Spleen (tissue), 11 donors: ENCODE measurements around the gene ARMH2. TPM values are rescaled to one million over a fixed set of nuclear protein-coding genes. Genes with fewer than 3 reads are reported as not detected.
A peak's percentile ranks its signal among the peaks of the same experiment; 100 is the strongest.

ENCODE experiments used
- DNase-seq: peaks from one replicate; pipeline ENCODE4 v3.0.0-alpha.2; 2020
- H3K27ac ChIP-seq, 8 donors: fragments of 200-600 bp; sonication (generic) in 7 of 8; 1 replicate in 4 of 8; 2 replicates in 4 of 8; pipeline versions ENCODE4 v1.5.0 to v1.8.0; 2016 to 2021; ENCODE audit warnings: inconsistent platforms in 4 of 8, mild to moderate bottlenecking in 4 of 8, moderate library complexity in 1 of 8
- H3K27me3 ChIP-seq, 7 donors: fragments of 200-600 bp; sonication (generic) in 6 of 7; replicated peaks in 1 of 7; 1 replicate in 4 of 7; 2 replicates in 3 of 7; pipeline versions ENCODE4 v1.5.0 to v1.8.0; 2016 to 2021; ENCODE audit warnings: inconsistent platforms in 3 of 7, mild to moderate bottlenecking in 1 of 7
- H3K36me3 ChIP-seq, 6 donors: fragments of 200-600 bp; sonication (generic) in 5 of 6; 1 replicate in 4 of 6; 2 replicates in 2 of 6; pipeline versions ENCODE4 v1.5.0 to v1.8.0; 2016 to 2021; ENCODE audit warnings: inconsistent platforms in 2 of 6
- H3K4me1 ChIP-seq, 6 donors: fragments of 200-600 bp; sonication (generic) in 5 of 6; 1 replicate in 3 of 6; 2 replicates in 3 of 6; pipeline versions ENCODE4 v1.5.0 to v1.8.0; 2016 to 2021; ENCODE audit warnings: inconsistent platforms in 3 of 6
- H3K4me3 ChIP-seq, 8 donors: fragments of 200-600 bp; sonication (generic) in 7 of 8; 1 replicate in 4 of 8; 2 replicates in 4 of 8; pipeline versions ENCODE4 v1.5.0 to v1.8.0; 2016 to 2021; ENCODE audit warnings: inconsistent platforms in 4 of 8, mild to moderate bottlenecking in 4 of 8, moderate library complexity in 2 of 8
- H3K9me3 ChIP-seq, 8 donors: fragments of 200-600 bp; sonication (generic) in 7 of 8; 1 replicate in 4 of 8; 2 replicates in 4 of 8; pipeline versions ENCODE4 v1.5.0 to v1.8.0; 2016 to 2021; ENCODE audit warnings: inconsistent platforms in 4 of 8
- CTCF ChIP-seq, 11 experiments: fragments of 200-600 bp in 7 of 11; fragments of 450-650 bp in 4 of 11; sonication (generic) in 4 of 11; IDR thresholded peaks in 8 of 11; conservative IDR thresholded peaks in 3 of 11; 1 replicate in 7 of 11; 2 replicates in 4 of 11; pipeline versions ENCODE4 v1.4.0 to v1.8.0; 2016 to 2021; ENCODE audit warnings: antibody characterized with exemption in 11 of 11, inconsistent platforms in 4 of 11, mild to moderate bottlenecking in 1 of 11
- POLR2A ChIP-seq, 3 donors: fragments of 450-650 bp; IDR thresholded peaks; one replicate each; pipeline ENCODE4 v1.5.1; 2017; ENCODE audit warnings: antibody characterized with exemption in 3 of 3, mild to moderate bottlenecking in 1 of 3
- POLR2AphosphoS5 ChIP-seq, 3 donors: sonication (generic); formaldehyde crosslinking; IDR thresholded peaks; one replicate each; pipeline ENCODE4 v1.5.1; 2017; ENCODE audit warnings: antibody characterized with exemption in 3 of 3
- WGBS, 5 donors: extraction: QIAGEN DNeasy Blood & Tissue Kit in 3 of 5; methylation state at CpG; one replicate each; pipeline versions ENCODE4 v1.1.5 to v1.1.7; 2013 to 2018; 5-methylcytosine and 5-hydroxymethylcytosine counted together
- intact Hi-C: fragments of 100-400 bp; cut with DNase I; formaldehyde crosslinking; loops from one replicate; pipeline ENCODE4 v1.15.0; 2023; ENCODE audit warnings: low total_unique reads
- polyA plus RNA-seq, 3 donors: library from polyadenylated mRNA; stranded (reverse); fragments of 200-250 nt; gene quantifications; one replicate each; pipeline ENCODE4 v1.2.1, GENCODE V29; 2013
- total RNA-seq, 7 donors: library from RNA; depleted of rRNA in 3 of 7; stranded (reverse); fragments of >200 nt in 3 of 7; fragmentation: NEBNext Ultra II Directional in 4 of 7; extraction: Animal tissue kit (Norgen Biotek cat#: 25700) in 4 of 7; gene quantifications; one replicate each; pipeline versions ENCODE4 v1.1.0 to v1.2.1, GENCODE V29; 2016 to 2021
- donor health status: healthy with polysubstance abuse.
- donor health status: DM: no; HTN: no; CAD: no; lungs with moderate emphysema.
- donor health status: DM: no; HTN: no; CAD: no.
- donor health status: Bipolar disorder and iron deficiency.
- donor health status: healthy.
- donor health status: DM: no; HTN: no; CAD: no.
- donor health status: DM: yes; HTN: yes; CAD: no.

Gene ARMH2
- total and polyA plus RNA-seq, 10 donors = 0.35 to 3.0 (median 1.2) TPM; not detected in 4

GRCh38 chr6:24844903-24845302 is 46.2 kb upstream of the ARMH2 start:
- H3K27ac ChIP-seq = peak overlapping the region in 1 of 8 donors; percentile 3
- TF ChIP-seq POLR2AphosphoS5 (IDR thresholded peaks at IDR 0.05) (no peak), POLR2A (IDR thresholded peaks at IDR 0.05) (no peak), CTCF (IDR thresholded peaks at IDR 0.05 in 8 of 11, conservative IDR thresholded peaks at IDR 0.05 in 3 of 11) (no peak)
- intact Hi-C loops = no loop called here
- DNase-seq = no peak
- H3K27me3 ChIP-seq = no peaks in the 10 kb centered on the region
- no peak overlapping the region for H3K4me3 ChIP-seq
- peaks cover 0 to 100% (median 81%) of the 10 kb centered on the region in 6 donors for H3K36me3 ChIP-seq
- H3K9me3 ChIP-seq = no peaks in the 10 kb centered on the region
- 81 to 87% (median 85%) methylated on average over 6 of the region's 6 CpGs for WGBS, 5 donors
- H3K4me1 ChIP-seq = peaks cover 0 to 39% (median 5%) of the 10 kb centered on the region in 6 donors

- Histone ChIP-seq H3K4me1 (peaks cover 0 to 46% (median 5%) of the 10 kb centered on the region in 6 donors), H3K27ac (peak overlapping the region in 5 of 8 donors; percentile 3 to 57 (median 17)), H3K27me3 (no peaks in the 10 kb centered on the region), H3K36me3 (peaks cover 0 to 100% (median 74%) of the 10 kb centered on the region in 6 donors), H3K9me3 (no peaks in the 10 kb centered on the region), H3K4me3 (no peak overlapping the region)
- TF ChIP-seq CTCF (IDR thresholded peaks at IDR 0.05 in 8 of 11, conservative IDR thresholded peaks at IDR 0.05 in 3 of 11) (no peak), POLR2A (IDR thresholded peaks at IDR 0.05) (no peak), POLR2AphosphoS5 (IDR thresholded peaks at IDR 0.05) (no peak)
- intact Hi-C loops = no loop called here
- 61 to 100% (median 89%) methylated on average over 1 of the region's 1 CpG for WGBS, 5 donors
- no peak for DNase-seq
These were observed 45.3 kb upstream of the ARMH2 start for GRCh38 chr6:24844061-24844460.

GRCh38 chr6:24840187-24840586 is 41.5 kb upstream of the ARMH2 start:
- Histone ChIP-seq H3K27ac (peak overlapping the region in 1 of 8 donors; percentile 16), H3K36me3 (peaks cover 0 to 98% (median 45%) of the 10 kb centered on the region in 6 donors), H3K27me3 (no peaks in the 10 kb centered on the region), H3K9me3 (no peaks in the 10 kb centered on the region), H3K4me3 (no peak overlapping the region), H3K4me1 (peaks cover 0 to 62% (median 16%) of the 10 kb centered on the region in 6 donors)
- TF ChIP-seq POLR2AphosphoS5 (IDR thresholded peaks at IDR 0.05) (peak in 1 of 3 donors; percentile 38), CTCF (IDR thresholded peaks at IDR 0.05 in 8 of 11, conservative IDR thresholded peaks at IDR 0.05 in 3 of 11) (no peak), POLR2A (IDR thresholded peaks at IDR 0.05) (no peak)
- WGBS, 5 donors = 87 to 94% (median 91%) methylated on average over 2 of the region's 2 CpGs
- intact Hi-C loops = no loop called here
- no peak for DNase-seq

- TF ChIP-seq POLR2A (IDR thresholded peaks at IDR 0.05) (no peak), CTCF (IDR thresholded peaks at IDR 0.05 in 8 of 11, conservative IDR thresholded peaks at IDR 0.05 in 3 of 11) (no peak), POLR2AphosphoS5 (IDR thresholded peaks at IDR 0.05) (no peak)
- 77 to 85% (median 81%) methylated on average over 5 of the region's 5 CpGs for WGBS, 5 donors
- Histone ChIP-seq H3K4me3 (no peak overlapping the region), H3K27ac (no peak overlapping the region), H3K36me3 (peaks cover 0 to 98% (median 46%) of the 10 kb centered on the region in 6 donors), H3K27me3 (no peaks in the 10 kb centered on the region), H3K4me1 (peaks cover 0 to 67% (median 17%) of the 10 kb centered on the region in 6 donors), H3K9me3 (no peaks in the 10 kb centered on the region)
- DNase-seq = no peak
- intact Hi-C loops = no loop called here
These were observed 40.3 kb upstream of the ARMH2 start for GRCh38 chr6:24838994-24839393.
